Measurements from ENCODE around the gene SLC7A6. TPM values are rescaled to one million over a fixed set of nuclear protein-coding genes. Genes with fewer than 3 reads are reported as not detected.

SLC7A6 gene
- total and polyA plus RNA-seq, 2 of the 8 experiments (the other 6 are each of a cell fraction or from before 2014, with no cell fraction given) = 28.0 to 37.8 TPM

- Histone ChIP-seq H2BK15ac (ENCODE audit: low read length) (no peak overlapping the region), H4K91ac (replicated peaks; ENCODE audit: insufficient read length, low read length) (no peak overlapping the region), H3K4me1 (replicated peaks in 1 of 4; ENCODE audit: control insufficient read depth in 3 of 4, insufficient read depth in 4 of 4, low read length in 3 of 4) (no peaks in the 10 kb centered on the region), H2BK12ac (ENCODE audit: low read depth, low read length) (no peak overlapping the region), H3K4ac (replicated peaks; ENCODE audit: insufficient read length, low read depth, low read length) (no peak overlapping the region), H3K4me3 (ENCODE audit: extremely low read depth in 1 of 4, insufficient read depth in 2 of 4, low read depth in 3 of 4, low read length in 4 of 4) (no peak overlapping the region), H2BK120ac (replicated peaks; ENCODE audit: low read depth, low read length) (no peak overlapping the region), H3K4me2 (ENCODE audit: insufficient read depth in 1 of 2, low read depth in 2 of 2, low read length in 2 of 2) (no peak overlapping the region), H3K9me3 (ENCODE audit: insufficient read depth in 2 of 2, low read depth in 1 of 2, low read length in 1 of 2) (no peaks in the 10 kb centered on the region), H4K20me1 (replicated peaks in 1 of 2; ENCODE audit: control insufficient read depth in 1 of 2, insufficient read depth in 2 of 2, low read length in 2 of 2) (no peaks in the 10 kb centered on the region), H3K18ac (ENCODE audit: extremely low read depth, low read length) (no peak overlapping the region), H2AK5ac (ENCODE audit: low read depth, low read length) (no peak overlapping the region), H3K27me3 (replicated peaks in 1 of 4; ENCODE audit: control insufficient read depth in 3 of 4, extremely low read depth in 1 of 4, insufficient read depth in 3 of 4, low read length in 3 of 4) (no peaks in the 10 kb centered on the region), H2BK20ac (ENCODE audit: low read length) (no peak overlapping the region), H3K56ac (replicated peaks; ENCODE audit: insufficient read length, low read depth, low read length) (no peak overlapping the region), H4K8ac (ENCODE audit: extremely low read depth, insufficient read depth, low read length) (no peak overlapping the region), H3K36me3 (ENCODE audit: control insufficient read depth in 2 of 4, insufficient read depth in 4 of 4, low read length in 3 of 4) (peaks cover 0 to 2% (median 0%) of the 10 kb centered on the region in 4 experiments; a peak in 2 of 8 replicates), H3K23me2 (ENCODE audit: low read depth, low read length) (no peaks in the 10 kb centered on the region), H3K14ac (ENCODE audit: insufficient read length) (no peak overlapping the region), H4K5ac (ENCODE audit: insufficient read length, low read depth, low read length) (no peak overlapping the region), H3K79me1 (ENCODE audit: low read depth, low read length) (peaks cover 12% of the 10 kb centered on the region), H2AFZ (ENCODE audit: low read length) (no peak overlapping the region), H3K9ac (replicated peaks in 1 of 4; ENCODE audit: extremely low read depth in 1 of 4, low read depth in 3 of 4, low read length in 3 of 4) (no peak overlapping the region), H3K79me2 (ENCODE audit: control insufficient read depth in 1 of 2, insufficient read depth in 2 of 2, low read length in 2 of 2) (peaks cover 0 to 20% of the 10 kb centered on the region in 2 experiments; a peak in 2 of 4 replicates), H3K27ac (ENCODE audit: low read depth, low read length) (no peak overlapping the region), H2BK5ac (ENCODE audit: low read depth, low read length) (no peak overlapping the region), H3K23ac (ENCODE audit: insufficient read length) (no peak overlapping the region)
- FAIRE-seq (no peak), DNase-seq (ENCODE audit: low read depth in 1 of 2, low spot score in 2 of 2) (no peak)
- ChIA-PET POLR2A (ENCODE audit: partially characterized antibody) (interaction anchor here (1.1 to 1.5 kb wide), 2 partner anchors 22 to 37 kb away, joined by 3 to 5 read pairs; partner anchors contain the start of gene ESRP2), CTCF (ENCODE audit: partially characterized antibody) (interaction anchor here (1.1 to 8.5 kb wide), 8 partner anchors 10 to 56 kb away, joined by 4 to 63 read pairs (median 7); partner anchors contain the start of gene SLC7A6)
- TF ChIP-seq MAFK (IDR thresholded peaks at IDR 0.05; ENCODE audit: low read depth, low read length) = no peak
- TF ChIP-seq EZH2 (IDR thresholded peaks at IDR 0.05; ENCODE audit: low read depth, low read length, severe bottlenecking) = no peak
- TF ChIP-seq SAP30 (IDR thresholded peaks at IDR 0.05; ENCODE audit: insufficient read depth, insufficient replicate concordance, low read length) = no peak
- no peak for TF ChIP-seq TCF12 (IDR thresholded peaks at IDR 0.05; ENCODE audit: low read depth, low read length)
- TF ChIP-seq EP300 (IDR thresholded peaks at IDR 0.05; ENCODE audit: borderline replicate concordance in 1 of 2, low read depth in 2 of 2, low read length in 2 of 2) = no peak
- no peak for TF ChIP-seq RXRA (IDR thresholded peaks at IDR 0.05; ENCODE audit: insufficient read depth, low read depth, low read length)
- TF ChIP-seq SIN3A (conservative IDR thresholded peaks at IDR 0.05 in 1 of 2, IDR thresholded peaks at IDR 0.05 in 1 of 2; ENCODE audit: low read depth in 1 of 2, low read length in 2 of 2) = no peak
- TF ChIP-seq YY1 (IDR thresholded peaks at IDR 0.05; ENCODE audit: low read depth, low read length) = no peak
- TF ChIP-seq RFX5 (IDR thresholded peaks at IDR 0.05; ENCODE audit: borderline replicate concordance, low read depth, low read length) = no peak
- TF ChIP-seq POLR2A (IDR thresholded peaks at IDR 0.05; ENCODE audit: control extremely low read depth in 1 of 2, low read depth in 2 of 2, low read length in 2 of 2) = no peak
- no peak for TF ChIP-seq HDAC2 (IDR thresholded peaks at IDR 0.05; ENCODE audit: borderline replicate concordance in 1 of 2, low read depth in 2 of 2, low read length in 2 of 2)
- 88% methylated on average over 5 of the region's 5 CpGs; no CpG with 5 or more reads in 1 of the 2 experiments for WGBS, 2 experiments (ENCODE audit: extremely low coverage in 1 of 2, insufficient coverage in 1 of 2, insufficient read length in 1 of 2, insufficient replicate concordance in 2 of 2, low coverage in 1 of 2, low lambda C conversion rate in 2 of 2, missing lambda C conversion rate in 1 of 2)
Observed at GRCh38 chr16:68273459-68273858, 9.1 kb downstream of the SLC7A6 start.
